ENCODE data around the gene SLCO1A2.

Gene SLCO1A2

DNA sequence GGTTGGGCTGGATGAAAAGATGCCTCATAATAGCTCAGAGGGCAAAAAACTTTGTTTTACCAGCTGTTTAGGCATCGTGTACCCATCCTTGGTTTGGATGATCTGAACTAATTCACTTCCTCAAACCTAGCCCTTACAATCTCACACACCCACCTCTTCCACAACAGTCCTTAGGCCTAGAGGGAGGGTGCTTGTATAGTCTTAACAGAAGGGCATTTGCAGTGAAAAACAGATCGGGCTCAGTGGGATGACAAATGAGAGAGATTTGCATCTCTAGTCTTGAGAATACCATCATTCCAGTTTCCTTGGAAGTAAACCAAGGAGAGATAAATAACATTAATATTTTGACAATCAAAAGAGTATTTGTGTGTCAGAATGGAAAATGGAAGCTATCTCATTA, 11.0 kb downstream of the SLCO1A2 start:
- no peak overlapping the region for H3K4me3 ChIP-seq (ENCODE audit: low read depth, low read length)
- H3K36me3 ChIP-seq (ENCODE audit: control insufficient read depth in 2 of 2, insufficient read depth in 1 of 2, low read length in 2 of 2) = no peaks in the 10 kb centered on the region
- no peaks in the 10 kb centered on the region for H3K4me1 ChIP-seq (ENCODE audit: control insufficient read depth, insufficient read depth, low read length)
- ChIA-PET CTCF (no interaction called here), POLR2A (no interaction called here)
- no peak overlapping the region for H3K27ac ChIP-seq (ENCODE audit: extremely low read depth, low read depth, low read length)
- no peak for TF ChIP-seq HOXC10 (CRISPR knock-in tag; IDR thresholded peaks at IDR 0.05)
- no peak for TF ChIP-seq ZNF558 (tag by site-specific recombination; IDR thresholded peaks at IDR 0.05)
- no peak for TF ChIP-seq RBAK (tag by site-specific recombination; IDR thresholded peaks at IDR 0.05)
- no peak for TF ChIP-seq ZNF146 (tag by site-specific recombination; IDR thresholded peaks at IDR 0.05)
- TF ChIP-seq ZNF501 (tag by site-specific recombination; IDR thresholded peaks at IDR 0.05) = no peak
- TF ChIP-seq ZNF48 (tag by site-specific recombination; IDR thresholded peaks at IDR 0.05) = no peak
- no peak for TF ChIP-seq AEBP2 (tag by site-specific recombination; IDR thresholded peaks at IDR 0.05; ENCODE audit: borderline replicate concordance)
- TF ChIP-seq ZNF830 (tag by site-specific recombination; IDR thresholded peaks at IDR 0.05; ENCODE audit: low read depth) = no peak
- TF ChIP-seq ZNF433 (tag by site-specific recombination; IDR thresholded peaks at IDR 0.05; ENCODE audit: low read depth) = no peak
- TF ChIP-seq, protein P1, sequence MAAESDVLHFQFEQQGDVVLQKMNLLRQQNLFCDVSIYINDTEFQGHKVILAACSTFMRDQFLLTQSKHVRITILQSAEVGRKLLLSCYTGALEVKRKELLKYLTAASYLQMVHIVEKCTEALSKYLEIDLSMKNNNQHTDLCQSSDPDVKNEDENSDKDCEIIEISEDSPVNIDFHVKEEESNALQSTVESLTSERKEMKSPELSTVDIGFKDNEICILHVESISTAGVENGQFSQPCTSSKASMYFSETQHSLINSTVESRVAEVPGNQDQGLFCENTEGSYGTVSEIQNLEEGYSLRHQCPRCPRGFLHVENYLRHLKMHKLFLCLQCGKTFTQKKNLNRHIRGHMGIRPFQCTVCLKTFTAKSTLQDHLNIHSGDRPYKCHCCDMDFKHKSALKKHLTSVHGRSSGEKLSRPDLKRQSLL (tag by site-specific recombination; IDR thresholded peaks at IDR 0.05) = no peak
- no peak for TF ChIP-seq YY2 (tag by site-specific recombination; IDR thresholded peaks at IDR 0.05)
- no peak for TF ChIP-seq ZNF2 (tag by site-specific recombination; IDR thresholded peaks at IDR 0.05)
- TF ChIP-seq ZNF169 (tag by site-specific recombination; IDR thresholded peaks at IDR 0.05) = no peak
- TF ChIP-seq ZNF596 (tag by site-specific recombination; IDR thresholded peaks at IDR 0.05) = no peak
- TF ChIP-seq ZNF510 (tag by site-specific recombination; IDR thresholded peaks at IDR 0.05; ENCODE audit: insufficient replicate concordance) = no peak
- TF ChIP-seq ZBTB44 (tag by site-specific recombination; IDR thresholded peaks at IDR 0.05) = no peak
- H3K9me3 ChIP-seq (ENCODE audit: control insufficient read depth, insufficient read depth, low read depth, low read length) = no peaks in the 10 kb centered on the region

- no peak for TF ChIP-seq PBX3 (CRISPR knock-in tag; IDR thresholded peaks at IDR 0.05)
- no peak for TF ChIP-seq ZNF624 (tag by site-specific recombination; IDR thresholded peaks at IDR 0.05)
- no peak for TF ChIP-seq ZNF670 (tag by site-specific recombination; IDR thresholded peaks at IDR 0.05; ENCODE audit: low read depth)
- TF ChIP-seq KLF10 (tag by site-specific recombination; IDR thresholded peaks at IDR 0.05) = no peak
- TF ChIP-seq, protein P2, sequence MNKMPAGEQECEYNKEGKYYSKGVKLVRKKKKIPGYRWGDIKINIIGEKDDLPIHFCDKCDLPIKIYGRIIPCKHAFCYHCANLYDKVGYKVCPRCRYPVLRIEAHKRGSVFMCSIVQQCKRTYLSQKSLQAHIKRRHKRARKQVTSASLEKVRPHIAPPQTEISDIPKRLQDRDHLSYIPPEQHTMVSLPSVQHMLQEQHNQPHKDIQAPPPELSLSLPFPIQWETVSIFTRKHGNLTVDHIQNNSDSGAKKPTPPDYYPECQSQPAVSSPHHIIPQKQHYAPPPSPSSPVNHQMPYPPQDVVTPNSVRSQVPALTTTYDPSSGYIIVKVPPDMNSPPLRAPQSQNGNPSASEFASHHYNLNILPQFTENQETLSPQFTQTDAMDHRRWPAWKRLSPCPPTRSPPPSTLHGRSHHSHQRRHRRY (tag by site-specific recombination; IDR thresholded peaks at IDR 0.05) = no peak
- no peak for TF ChIP-seq ZNF184 (tag by site-specific recombination; IDR thresholded peaks at IDR 0.05)
- ChIA-PET POLR2A (no interaction called here), CTCF (interaction anchor here (0.6 to 1.2 kb wide), 2 partner anchors 372 to 800 kb away, joined by 4 to 5 read pairs; no protein-coding TSS in a partner anchor)
- H3K9me3 ChIP-seq (ENCODE audit: control insufficient read depth, insufficient read depth, low read depth, low read length) = no peaks in the 10 kb centered on the region
- no peak overlapping the region for H3K27ac ChIP-seq (ENCODE audit: extremely low read depth, low read depth, low read length)
- no peak overlapping the region for H3K4me3 ChIP-seq (ENCODE audit: low read depth, low read length)
- H3K4me1 ChIP-seq (ENCODE audit: control insufficient read depth, insufficient read depth, low read length) = no peaks in the 10 kb centered on the region
- H3K36me3 ChIP-seq (ENCODE audit: control insufficient read depth in 2 of 2, insufficient read depth in 1 of 2, low read length in 2 of 2) = no peaks in the 10 kb centered on the region
Measured at GRCh38 chr12:21308785-21309184, 25.9 kb downstream of the SLCO1A2 start.

All from HEK293 (cell line).